GM23338 (cell line): Measurements from ENCODE around the gene OVOL3. TPM values are rescaled to one million over a fixed set of nuclear protein-coding genes. Genes with fewer than 3 reads are reported as not detected.

ENCODE experiments used
- ATAC-seq: fragments of 200-7000 bp; cut with Tn5 transposase; 3 replicates; pipeline ENCODE4 v1.9.1; 2020
- DNase-seq: peaks from one replicate; pipeline ENCODE4 v3.0.0-alpha.2; 2015; ENCODE audit warnings: low spot score
- H2AFZ ChIP-seq: fragments of 200-600 bp; sonication (generic); 2 replicates; pipeline ENCODE4 v1.8.0; 2016; ENCODE audit warnings: antibody characterized with exemption, mild to moderate bottlenecking, moderate library complexity
- H3F3A ChIP-seq: fragments of 200-600 bp; sonication (generic); replicated peaks from 2 replicates; pipeline ENCODE4 v1.8.0; 2017; ENCODE audit warnings: antibody characterized with exemption, mixed run types, low read depth
- H3K27ac ChIP-seq: fragments of 200-600 bp; sonication (generic); 2 replicates; pipeline ENCODE4 v1.6.1; 2016; ENCODE audit warnings: low read depth
- H3K27me3 ChIP-seq: fragments of 200-600 bp; sonication (generic); 2 replicates; pipeline ENCODE4 v1.8.0; 2016; ENCODE audit warnings: mild to moderate bottlenecking, mixed run types, moderate library complexity; ENCODE audit not compliant: insufficient read depth
- H3K36me3 ChIP-seq: fragments of 200-600 bp; sonication (generic); 2 replicates; pipeline ENCODE4 v1.8.0; 2016; ENCODE audit warnings: mild to moderate bottlenecking; ENCODE audit not compliant: insufficient read depth
- H3K4me1 ChIP-seq: fragments of 200-600 bp; sonication (generic); 2 replicates; pipeline ENCODE4 v1.8.0; 2016; ENCODE audit warnings: mild to moderate bottlenecking, moderate library complexity; ENCODE audit not compliant: insufficient read depth
- H3K4me2 ChIP-seq: fragments of 200-600 bp; sonication (generic); 2 replicates; pipeline ENCODE4 v1.7.1; 2017; ENCODE audit warnings: mixed run types
- H3K4me3 ChIP-seq: fragments of 200-600 bp; sonication (generic); 2 replicates; pipeline ENCODE4 v1.6.1; 2016; ENCODE audit warnings: mixed run types
- H3K79me2 ChIP-seq: fragments of 200-600 bp; sonication (generic); replicated peaks from 2 replicates; pipeline ENCODE4 v1.8.0; 2017; ENCODE audit warnings: mild to moderate bottlenecking; ENCODE audit not compliant: insufficient read depth
- H3K9me2 ChIP-seq: fragments of 200-600 bp; sonication (generic); 2 replicates; pipeline ENCODE4 v1.8.0; 2017; ENCODE audit not compliant: insufficient read depth
- H4K20me1 ChIP-seq: fragments of 200-600 bp; sonication (generic); replicated peaks from 2 replicates; pipeline ENCODE4 v1.8.0; 2017; ENCODE audit warnings: mild to moderate bottlenecking; ENCODE audit not compliant: insufficient read depth
- H3K27ac Mint-ChIP-seq: 2 replicates; pipeline ENCODE4 v1.8.0; 2020; ENCODE audit warnings: inconsistent platforms, mild to moderate bottlenecking, moderate library complexity, mixed read lengths
- H3K27me3 Mint-ChIP-seq: 3 replicates; pipeline ENCODE4 v1.8.0; 2022; ENCODE audit warnings: low read depth, mild to moderate bottlenecking, moderate library complexity, mixed read lengths, inconsistent platforms; ENCODE audit not compliant: insufficient read depth, poor library complexity
- H3K36me3 Mint-ChIP-seq: 3 replicates; pipeline ENCODE4 v1.8.0; 2021; ENCODE audit warnings: low read depth, mild to moderate bottlenecking, inconsistent platforms, moderate library complexity, mixed read lengths
- H3K4me1 Mint-ChIP-seq: 3 replicates; pipeline ENCODE4 v1.8.0; 2020; ENCODE audit warnings: mild to moderate bottlenecking, inconsistent platforms, mixed read lengths
- H3K4me3 Mint-ChIP-seq: 3 replicates; pipeline ENCODE4 v1.8.0; 2021; ENCODE audit warnings: moderate library complexity, mild to moderate bottlenecking, inconsistent platforms, mixed read lengths
- H3K9me3 Mint-ChIP-seq: 3 replicates; pipeline ENCODE4 v1.8.0; 2020; ENCODE audit warnings: moderate library complexity, mild to moderate bottlenecking, inconsistent platforms, mixed read lengths
- CREB1 ChIP-seq: fragments of 250-450 bp; sonication (Bioruptor Pico); IDR thresholded peaks from 2 replicates; pipeline ENCODE4 v1.5.0; 2020; ENCODE audit warnings: low read depth, mild to moderate bottlenecking, moderate library complexity
- CTCF ChIP-seq, 2 experiments: fragments of 200-600 bp in 1 of 2; sonication (generic) in 1 of 2; conservative IDR thresholded peaks; 2 replicates each; pipeline versions ENCODE4 v1.5.1 to v1.6.1; 2016 to 2017; ENCODE audit warnings: antibody characterized with exemption in 2 of 2, low read depth in 2 of 2, mild to moderate bottlenecking in 2 of 2, moderate library complexity in 1 of 2
- ETS1 ChIP-seq: IDR thresholded peaks from 2 replicates; pipeline ENCODE4 v1.6.1; 2016; ENCODE audit warnings: antibody characterized with exemption
- EZH2 ChIP-seq: fragments of 200-600 bp; sonication (generic); IDR thresholded peaks from one replicate; pipeline ENCODE4 v1.8.0; 2017; ENCODE audit warnings: antibody characterized with exemption, mild to moderate bottlenecking, low read depth; ENCODE audit not compliant: unreplicated experiment
- EZH2phosphoT487 ChIP-seq: fragments of 200-600 bp; sonication (generic); IDR thresholded peaks from one replicate; pipeline ENCODE4 v1.8.1; 2018; ENCODE audit warnings: antibody characterized with exemption; ENCODE audit not compliant: unreplicated experiment
- JUNB ChIP-seq: IDR thresholded peaks from one replicate; pipeline ENCODE4 v1.6.1; 2016; ENCODE audit warnings: antibody characterized with exemption; ENCODE audit not compliant: unreplicated experiment
- POLR2AphosphoS5 ChIP-seq: IDR thresholded peaks from 2 replicates; pipeline ENCODE4 v1.6.1; 2016; ENCODE audit warnings: antibody characterized with exemption, low read depth
- REST ChIP-seq: IDR thresholded peaks from one replicate; pipeline ENCODE4 v1.6.1; 2018; ENCODE audit warnings: antibody characterized with exemption; ENCODE audit not compliant: unreplicated experiment
- ZNF114 ChIP-seq: fragments of 250-450 bp; sonication (Bioruptor Pico); IDR thresholded peaks from 2 replicates; pipeline ENCODE4 v1.5.0; 2020; ENCODE audit warnings: mild to moderate bottlenecking, moderate library complexity
- ZNF331 ChIP-seq: fragments of 250-450 bp; sonication (Bioruptor Pico); IDR thresholded peaks from 2 replicates; pipeline ENCODE4 v1.5.0; 2020; ENCODE audit warnings: low read depth, mild to moderate bottlenecking, moderate library complexity
- polyA plus RNA-seq: library from polyadenylated mRNA; unstranded; fragments of >200 nt; fragmentation: Nextera tagmentation; extraction: Ambion mirVana; gene quantifications from 2 replicates; pipeline ENCODE4 v1.2.1, GENCODE V29; 2016
- total RNA-seq: library from RNA; depleted of rRNA; stranded (reverse); fragments of >200 nt; shearing (Covaris generic); gene quantifications from 2 replicates; pipeline ENCODE4 v1.2.3, GENCODE V29; 2014

The OVOL3 gene
- total and polyA plus RNA-seq, 2 experiments from 2014 or later = not detected

GRCh38 chr19:36142046-36142445, 31.1 kb downstream of the OVOL3 start:
- H3K27ac ChIP-seq = no peak overlapping the region
- no peaks in the 10 kb centered on the region; the same call in 1 of the 2 replicates for H3K4me1 ChIP-seq
- peak overlapping the region; percentile 62 for H3K4me2 ChIP-seq
- H3K27me3 Mint-ChIP-seq = peaks cover 8% of the 10 kb centered on the region
- peaks cover 22% of the 10 kb centered on the region for H3K36me3 ChIP-seq
- H3F3A ChIP-seq = peaks cover 9% of the 10 kb centered on the region; the same call in 1 of the 2 replicates
- peaks cover 8% of the 10 kb centered on the region; the same call in 1 of the 2 replicates for H4K20me1 ChIP-seq
- no peaks in the 10 kb centered on the region for H3K27me3 ChIP-seq
- H3K36me3 Mint-ChIP-seq = peaks cover 52% of the 10 kb centered on the region
- H3K4me3 Mint-ChIP-seq = peak overlapping the region; percentile 100
- H3K4me3 ChIP-seq = peak overlapping the region; percentile 100
- DNase-seq = no peak
- no peak overlapping the region for H2AFZ ChIP-seq
- peaks cover 11% of the 10 kb centered on the region for H3K4me1 Mint-ChIP-seq
- TF ChIP-seq EZH2phosphoT487 = no peak
- no peak for TF ChIP-seq CTCF (conservative IDR thresholded peaks at IDR 0.05; ENCODE audit: low read depth in 2 of 2)
- no peak for TF ChIP-seq ZNF114
- no peak for TF ChIP-seq JUNB
- TF ChIP-seq EZH2 = no peak
- no peak for TF ChIP-seq ZNF331 (CRISPR knock-in tag)
- no peak for ATAC-seq
- peaks cover 6% of the 10 kb centered on the region for H3K79me2 ChIP-seq
- H3K9me3 Mint-ChIP-seq = no peaks in the 10 kb centered on the region
- H3K27ac Mint-ChIP-seq = peak overlapping the region; percentile 93; the same call in 1 of the 2 replicates
- H3K9me2 ChIP-seq = no peaks in the 10 kb centered on the region

- Histone ChIP-seq H2AFZ (no peak overlapping the region), H3F3A (peaks cover 9% of the 10 kb centered on the region; the same call in 1 of the 2 replicates), H4K20me1 (peaks cover 8% of the 10 kb centered on the region; the same call in 1 of the 2 replicates), H3K4me2 (no peak overlapping the region), H3K27me3 (no peaks in the 10 kb centered on the region), H3K4me3 (no peak overlapping the region), H3K9me2 (no peaks in the 10 kb centered on the region), H3K79me2 (peaks cover 6% of the 10 kb centered on the region), H3K27ac (no peak overlapping the region), H3K4me1 (no peaks in the 10 kb centered on the region; the same call in 1 of the 2 replicates), H3K36me3 (peaks cover 24% of the 10 kb centered on the region)
- Mint-ChIP-seq H3K4me3 (0 out of 3 replicates have a peak overlapping the region, but pooled peaks have one; percentile 100), H3K4me1 (peaks cover 11% of the 10 kb centered on the region), H3K9me3 (no peaks in the 10 kb centered on the region), H3K27me3 (peaks cover 7% of the 10 kb centered on the region), H3K36me3 (peaks cover 56% of the 10 kb centered on the region), H3K27ac (0 out of 2 replicates have a peak overlapping the region, but pooled peaks have one; percentile 40)
- ATAC-seq (no peak), DNase-seq (no peak)
- TF ChIP-seq ZNF331 (CRISPR knock-in tag) = no peak
- no peak for TF ChIP-seq EZH2phosphoT487
- no peak for TF ChIP-seq ZNF114
Measured at GRCh38 chr19:36142496-36142895, 31.6 kb downstream of the OVOL3 start.

GRCh38 chr19:36144624-36145023, 33.7 kb downstream of the OVOL3 start:
- Mint-ChIP-seq H3K27ac (no peak overlapping the region), H3K36me3 (peaks cover 72% of the 10 kb centered on the region), H3K4me1 (peaks cover 11% of the 10 kb centered on the region), H3K27me3 (peaks cover 7% of the 10 kb centered on the region), H3K9me3 (no peaks in the 10 kb centered on the region), H3K4me3 (no peak overlapping the region)
- peaks cover 14% of the 10 kb centered on the region for H3F3A ChIP-seq
- H3K27ac ChIP-seq = no peak overlapping the region; the same call in 1 of the 2 replicates
- H3K9me2 ChIP-seq = no peaks in the 10 kb centered on the region
- ATAC-seq (no peak), DNase-seq (no peak)
- no peaks in the 10 kb centered on the region for H3K27me3 ChIP-seq
- no peak overlapping the region for H2AFZ ChIP-seq
- H3K4me3 ChIP-seq = no peak overlapping the region
- no peaks in the 10 kb centered on the region; the same call in 1 of the 2 replicates for H3K4me1 ChIP-seq
- peaks cover 8% of the 10 kb centered on the region; the same call in 1 of the 2 replicates for H4K20me1 ChIP-seq
- no peak overlapping the region for H3K4me2 ChIP-seq
- peaks cover 6% of the 10 kb centered on the region for H3K79me2 ChIP-seq
- H3K36me3 ChIP-seq = peaks cover 24% of the 10 kb centered on the region
- TF ChIP-seq REST = no peak
- TF ChIP-seq JUNB = no peak
- no peak for TF ChIP-seq ETS1
- no peak for TF ChIP-seq CREB1
- TF ChIP-seq CTCF (conservative IDR thresholded peaks at IDR 0.05; ENCODE audit: low read depth in 2 of 2) = no peak
- no peak for TF ChIP-seq ZNF114
- no peak for TF ChIP-seq POLR2AphosphoS5
